Measurements from ENCODE around the gene PCSK5. TPM values are rescaled to one million over a fixed set of nuclear protein-coding genes. Genes with fewer than 3 reads are reported as not detected.

PCSK5 gene
- total RNA-seq, 1 experiment from 2014 or later, result 0.17 TPM

GRCh38 chr9:75947233-75947632 is 56.8 kb downstream of the PCSK5 start:
- ChIA-PET POLR2A (ENCODE audit: low non-redundant PET) (no interaction called here), CTCF (no interaction called here)
- no TSS peak for BruUV-seq (replicated peaks)
- H3K36me3 ChIP-seq (ENCODE audit: insufficient read depth, low read length, poor library complexity, severe bottlenecking), result no peaks in the 10 kb centered on the region
- no peak for DNase-seq (ENCODE audit: low spot score)
- no peak overlapping the region for H3K4me3 ChIP-seq (ENCODE audit: low read depth, low read length, poor library complexity, severe bottlenecking)
- no peak for TF ChIP-seq EZH2 (IDR thresholded peaks at IDR 0.05; ENCODE audit: borderline replicate concordance, low read depth, low read length, poor library complexity, severe bottlenecking)
- no peak for TF ChIP-seq CTCF (conservative IDR thresholded peaks at IDR 0.05; ENCODE audit: low read depth, low read length)
- no peak overlapping the region for H3K27ac ChIP-seq (ENCODE audit: low read depth, low read length, poor library complexity, severe bottlenecking)
- no peaks in the 10 kb centered on the region for H3K27me3 ChIP-seq (replicated peaks; ENCODE audit: insufficient read depth, low read depth, low read length, poor library complexity)
- no peaks in the 10 kb centered on the region for H3K4me1 ChIP-seq (ENCODE audit: insufficient read depth, low read length, poor library complexity, severe bottlenecking)
- intact Hi-C loops (cut with micrococcal nuclease; ENCODE audit: unreplicated experiment), result no loop called here
- H3K9me3 ChIP-seq (ENCODE audit: low read depth, low read length, poor library complexity, severe bottlenecking), result no peaks in the 10 kb centered on the region

- H3K4me1 ChIP-seq (ENCODE audit: insufficient read depth, low read length, poor library complexity, severe bottlenecking), result no peaks in the 10 kb centered on the region
- DNase-seq (ENCODE audit: low spot score), result no peak
- H3K27ac ChIP-seq (ENCODE audit: low read depth, low read length, poor library complexity, severe bottlenecking), result no peak overlapping the region
- CTCF ChIA-PET, result no interaction called here
- H3K9me3 ChIP-seq (ENCODE audit: low read depth, low read length, poor library complexity, severe bottlenecking), result no peaks in the 10 kb centered on the region
- intact Hi-C loops (cut with micrococcal nuclease; ENCODE audit: unreplicated experiment), result no loop called here
- peaks cover 4% of the 10 kb centered on the region for H3K27me3 ChIP-seq (replicated peaks; ENCODE audit: insufficient read depth, low read depth, low read length, poor library complexity)
- no TSS peak for BruUV-seq (replicated peaks)
- no peaks in the 10 kb centered on the region for H3K36me3 ChIP-seq (ENCODE audit: insufficient read depth, low read length, poor library complexity, severe bottlenecking)
- no peak overlapping the region for H3K4me3 ChIP-seq (ENCODE audit: low read depth, low read length, poor library complexity, severe bottlenecking)
- TF ChIP-seq CTCF (conservative IDR thresholded peaks at IDR 0.05; ENCODE audit: low read depth, low read length), result no peak
- no peak for TF ChIP-seq EZH2 (IDR thresholded peaks at IDR 0.05; ENCODE audit: borderline replicate concordance, low read depth, low read length, poor library complexity, severe bottlenecking)
- POLR2A ChIA-PET (ENCODE audit: low non-redundant PET), result no interaction called here
Observed at GRCh38 chr9:75950998-75951397, 60.5 kb downstream of the PCSK5 start.

GRCh38 chr9:75953218-75953617 is 62.7 kb downstream of the PCSK5 start:
- intact Hi-C loops (cut with micrococcal nuclease; ENCODE audit: unreplicated experiment), result no loop called here
- CTCF ChIA-PET, result no interaction called here
- POLR2A ChIA-PET (ENCODE audit: low non-redundant PET), result no interaction called here

More at GRCh38 chr9:75953218-75953617, 62.7 kb downstream of the PCSK5 start:
- H3K36me3 ChIP-seq (ENCODE audit: insufficient read depth, low read length, poor library complexity, severe bottlenecking), result no peaks in the 10 kb centered on the region
- H3K27ac ChIP-seq (ENCODE audit: low read depth, low read length, poor library complexity, severe bottlenecking), result no peak overlapping the region
- TF ChIP-seq CTCF (conservative IDR thresholded peaks at IDR 0.05; ENCODE audit: low read depth, low read length) (no peak), EZH2 (IDR thresholded peaks at IDR 0.05; ENCODE audit: borderline replicate concordance, low read depth, low read length, poor library complexity, severe bottlenecking) (no peak)
- no peaks in the 10 kb centered on the region for H3K4me1 ChIP-seq (ENCODE audit: insufficient read depth, low read length, poor library complexity, severe bottlenecking)
- H3K9me3 ChIP-seq (ENCODE audit: low read depth, low read length, poor library complexity, severe bottlenecking), result no peaks in the 10 kb centered on the region
- H3K27me3 ChIP-seq (replicated peaks; ENCODE audit: insufficient read depth, low read depth, low read length, poor library complexity), result peaks cover 10% of the 10 kb centered on the region
- BruUV-seq (replicated peaks), result no TSS peak
- H3K4me3 ChIP-seq (ENCODE audit: low read depth, low read length, poor library complexity, severe bottlenecking), result no peak overlapping the region
- DNase-seq (ENCODE audit: low spot score), result no peak

All from A673 (cell line).